HG03521 (cell line): ENCODE data around the gene IFRD2.
"Not testable (repeated sequence)": the region's sequence is repeated elsewhere in the genome, so short reads cannot be mapped to it uniquely, and the experiment has no call there.

Source experiments
- ATAC-seq: cut with Tn5 transposase; IDR thresholded peaks from one replicate; pipeline ENCODE4 v1.9.1; 2021; ENCODE audit warnings: mild to moderate bottlenecking, moderate library complexity; ENCODE audit not compliant: unreplicated experiment

The IFRD2 gene

GRCh38 chr3:50255251-50255615 lies 37.0 kb downstream of the IFRD2 start:
- ATAC-seq: no peak

- ATAC-seq: no peak
These were observed 37.5 kb downstream of the IFRD2 start for GRCh38 chr3:50254577-50255250.

GRCh38 chr3:50251220-50251619 lies 41.0 kb downstream of the IFRD2 start:
- ATAC-seq: no peak

- no peak for ATAC-seq
These were observed 41.7 kb downstream of the IFRD2 start for GRCh38 chr3:50250514-50250913.

- no peak for ATAC-seq
These were observed 42.8 kb downstream of the IFRD2 start for GRCh38 chr3:50249457-50249856.

GRCh38 chr3:50248387-50248786 lies 43.8 kb downstream of the IFRD2 start:
- ATAC-seq: no peak

GRCh38 chr3:50246517-50246954 lies 45.7 kb downstream of the IFRD2 start:
- peak; percentile 51 for ATAC-seq

- ATAC-seq: peak; percentile 64
These were observed 46.3 kb downstream of the IFRD2 start for GRCh38 chr3:50245831-50246516.

- no peak for ATAC-seq
These were observed 46.9 kb downstream of the IFRD2 start for GRCh38 chr3:50245251-50245745.

- not testable (repeated sequence) for ATAC-seq
These were observed 47.4 kb downstream of the IFRD2 start for GRCh38 chr3:50244813-50245212.

- ATAC-seq: no peak
These were observed 48.7 kb downstream of the IFRD2 start for GRCh38 chr3:50243543-50243895.

- ATAC-seq: no peak
These were observed 49.2 kb downstream of the IFRD2 start for GRCh38 chr3:50242851-50243542.

GRCh38 chr3:50242381-50242770 lies 49.9 kb downstream of the IFRD2 start:
- no peak for ATAC-seq

GRCh38 chr3:50241713-50242380 lies 50.4 kb downstream of the IFRD2 start:
- ATAC-seq: no peak

- no peak for ATAC-seq
These were observed 51.1 kb downstream of the IFRD2 start for GRCh38 chr3:50241163-50241562.

GRCh38 chr3:50239649-50240048 lies 52.6 kb downstream of the IFRD2 start:
- ATAC-seq: no peak

- ATAC-seq: no peak
These were observed 53.6 kb downstream of the IFRD2 start for GRCh38 chr3:50238549-50239026.

- ATAC-seq: no peak
These were observed 54.3 kb downstream of the IFRD2 start for GRCh38 chr3:50237754-50238548.
